Activated CD4-positive, CD25-positive, alpha-beta regulatory T cell treated with anti-CD3 and anti-CD28 coated beads, Interleukin-2, amount 50 U/mL, for 16 hours (primary cell): ENCODE measurements around the gene BRIP1.
"Not testable (repeated sequence)": the region's sequence is repeated elsewhere in the genome, so short reads cannot be mapped to it uniquely, and the experiment has no call there.

ENCODE experiments used
- DNase-seq: peaks from one replicate; pipeline ENCODE4 v3.0.0-alpha.2; 2020; ENCODE audit warnings: low read depth, low spot score

The BRIP1 gene

DNA sequence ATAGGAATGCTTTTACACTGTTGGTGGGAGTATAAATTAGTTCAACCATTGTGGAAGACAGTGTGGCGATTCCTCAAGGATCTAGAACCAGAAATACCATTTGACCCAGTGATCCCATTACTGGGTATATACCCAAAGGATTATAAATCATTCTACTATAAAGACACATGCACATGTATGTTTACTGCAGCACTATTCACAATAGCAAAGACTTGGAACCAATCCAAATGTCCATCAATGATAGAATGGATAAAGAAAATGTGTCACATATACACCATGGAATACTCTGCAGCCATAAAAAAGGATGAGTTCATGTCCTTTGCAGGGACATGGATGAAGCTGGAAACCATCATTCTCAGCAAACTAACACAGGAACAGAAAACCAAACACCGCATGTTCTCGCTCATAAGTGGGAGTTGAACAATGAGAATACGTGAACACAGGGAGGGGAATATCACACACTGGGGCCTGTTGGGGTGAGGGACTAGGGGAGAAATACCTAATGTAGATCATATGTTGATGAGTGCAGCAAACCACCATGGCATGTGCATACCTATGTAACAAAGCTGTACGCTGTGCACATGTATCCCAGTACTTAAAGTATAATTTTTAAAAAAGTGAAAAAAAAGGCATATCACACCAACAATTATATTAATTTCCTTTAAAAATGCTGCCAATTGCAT is 196.8 kb downstream of the BRIP1 start:
- DNase-seq, result not testable (repeated sequence)

DNA sequence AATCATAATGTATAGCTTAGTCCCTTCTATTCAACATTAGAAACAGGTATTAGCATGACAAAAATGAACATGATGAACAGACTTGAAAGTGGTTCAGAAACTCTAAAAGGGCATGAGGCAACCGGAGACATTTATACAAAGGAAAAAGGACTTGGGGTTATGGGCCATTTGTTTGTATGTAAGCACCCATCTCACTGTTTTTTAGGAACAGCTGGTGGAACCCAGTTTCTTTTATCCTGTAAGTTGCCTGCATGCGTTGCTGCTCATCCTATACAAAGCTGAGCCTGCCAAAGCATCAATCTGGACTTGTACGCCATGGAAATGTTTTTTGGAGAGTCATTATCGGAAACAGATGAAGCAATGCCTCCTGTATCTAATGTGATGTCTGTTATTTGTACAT is 200.0 kb downstream of the BRIP1 start:
- DNase-seq, result no peak

DNA sequence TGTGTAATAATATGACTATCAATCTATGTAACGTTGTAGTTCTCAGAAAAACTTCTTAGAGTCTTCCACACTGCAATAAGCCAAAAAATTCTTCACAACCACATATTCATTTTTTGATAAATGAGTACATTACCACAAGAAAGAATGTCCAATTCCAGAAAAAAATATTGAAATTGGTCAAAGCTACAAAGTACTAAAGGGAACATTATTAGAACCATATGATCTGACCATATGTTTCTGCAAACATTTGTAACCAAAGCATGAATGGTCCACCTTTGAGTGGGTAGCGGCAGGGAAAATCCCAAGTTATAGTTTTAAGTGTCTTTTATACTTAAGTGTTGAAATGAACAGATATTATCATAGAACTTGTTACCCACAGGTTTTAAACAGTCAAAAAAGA is 200.6 kb downstream of the BRIP1 start:
- DNase-seq, result no peak

DNA sequence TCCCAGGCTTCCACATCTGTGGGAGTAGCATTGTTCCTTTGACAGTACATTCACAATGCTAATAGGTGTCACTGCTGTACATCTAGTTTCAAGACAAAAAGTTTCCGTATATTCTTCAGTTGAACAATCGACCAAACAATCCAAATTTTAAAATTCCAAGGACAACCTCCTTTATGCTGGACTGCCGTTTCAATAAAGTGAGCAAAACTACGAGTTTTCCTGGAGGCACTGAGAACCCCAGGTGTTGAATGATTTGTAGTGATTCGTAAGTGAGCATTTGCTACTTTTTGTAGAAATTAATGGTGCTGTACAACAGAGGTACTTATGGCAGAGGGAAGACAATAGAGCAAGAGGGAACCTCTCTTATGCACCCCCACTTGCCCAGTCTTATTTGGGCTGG is 201.1 kb downstream of the BRIP1 start:
- DNase-seq, result no peak

DNA sequence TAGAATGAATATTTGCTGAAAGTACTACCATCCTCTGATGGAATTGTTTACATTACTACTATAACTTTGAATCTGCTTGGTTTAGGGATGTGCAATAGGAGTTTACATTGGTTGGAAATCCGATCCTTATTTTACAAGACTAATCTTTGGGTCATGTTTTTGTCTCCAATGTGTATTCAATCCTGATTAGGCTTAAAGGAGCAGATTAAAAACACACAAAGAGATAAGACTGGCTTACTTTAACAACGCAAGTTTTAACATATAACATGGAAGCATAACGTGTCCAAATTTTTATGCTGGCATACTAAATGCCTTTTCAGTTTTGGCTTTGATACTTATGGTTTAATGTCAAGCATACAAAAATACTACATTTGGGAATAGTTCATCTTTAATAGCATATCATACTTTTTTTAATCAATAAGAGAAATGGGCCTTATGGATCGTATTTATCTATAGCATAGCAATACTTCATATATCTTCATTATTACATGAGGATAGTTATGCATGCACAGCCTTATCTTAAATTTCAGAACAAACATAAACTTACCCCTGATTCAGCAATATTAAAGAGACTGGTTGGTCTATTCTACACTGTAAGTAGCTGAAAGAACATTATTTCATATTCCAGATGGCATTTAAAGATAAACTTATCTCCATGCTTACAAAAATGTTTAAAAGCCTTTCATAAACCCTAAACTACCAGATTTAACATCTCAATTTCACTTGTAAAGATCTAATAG is 202.4 kb downstream of the BRIP1 start:
- DNase-seq, result no peak

DNA sequence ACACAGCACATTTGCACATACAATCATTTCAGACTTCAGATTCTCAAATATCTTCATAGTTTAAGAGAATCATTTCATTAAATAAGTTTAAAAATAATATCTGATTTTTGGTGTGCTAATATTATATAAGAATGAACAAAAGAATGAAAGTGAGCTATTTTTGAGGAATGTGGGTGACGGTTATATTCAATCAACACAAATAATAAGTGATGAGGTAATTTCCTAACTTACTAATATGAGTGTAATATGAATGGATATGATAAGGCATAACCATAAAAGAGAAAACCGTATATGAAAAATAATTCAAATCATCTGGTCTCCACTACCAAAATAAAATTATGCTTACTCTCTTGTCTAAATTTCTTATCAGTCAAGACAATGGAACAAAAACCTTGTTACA is 203.9 kb downstream of the BRIP1 start:
- no peak for DNase-seq

DNA sequence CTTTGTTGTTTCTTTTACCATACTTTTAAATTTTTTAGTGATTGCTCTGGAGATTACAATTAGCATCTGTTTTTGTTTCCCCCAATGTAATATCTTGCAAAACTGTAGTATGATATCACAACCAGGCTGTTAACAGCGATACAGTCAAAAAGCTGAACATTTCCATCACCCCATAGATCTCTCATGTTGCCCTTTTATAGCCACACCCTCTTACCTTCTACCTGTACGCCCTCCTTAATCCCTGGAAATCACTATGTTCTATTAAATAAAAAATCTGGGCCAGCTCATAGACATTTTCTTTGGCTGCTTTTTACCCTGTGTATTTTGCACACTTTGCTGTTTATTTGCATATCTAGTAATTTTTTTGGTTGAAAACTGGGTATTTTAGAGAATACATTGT is 205.1 kb downstream of the BRIP1 start:
- no peak for DNase-seq

DNA sequence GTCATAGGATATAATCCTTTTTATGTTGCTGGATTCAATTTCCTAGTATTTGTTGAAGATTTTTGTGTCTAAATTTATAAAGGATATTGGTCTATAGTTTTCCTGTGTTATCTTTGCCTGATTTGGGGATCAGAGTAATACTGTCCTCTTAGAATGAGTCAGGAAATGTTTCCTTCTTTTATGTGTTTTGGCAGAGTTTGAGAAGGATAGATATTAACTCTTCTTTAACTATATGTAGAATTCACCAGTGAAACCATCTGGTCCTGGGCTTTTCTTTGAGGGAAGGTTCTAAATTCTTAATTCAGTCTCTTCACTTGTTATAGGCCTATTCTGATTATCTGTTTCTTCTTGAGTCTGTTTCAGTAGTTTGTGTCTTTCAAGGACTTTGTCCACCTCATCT is 206.0 kb downstream of the BRIP1 start:
- no peak for DNase-seq

DNA sequence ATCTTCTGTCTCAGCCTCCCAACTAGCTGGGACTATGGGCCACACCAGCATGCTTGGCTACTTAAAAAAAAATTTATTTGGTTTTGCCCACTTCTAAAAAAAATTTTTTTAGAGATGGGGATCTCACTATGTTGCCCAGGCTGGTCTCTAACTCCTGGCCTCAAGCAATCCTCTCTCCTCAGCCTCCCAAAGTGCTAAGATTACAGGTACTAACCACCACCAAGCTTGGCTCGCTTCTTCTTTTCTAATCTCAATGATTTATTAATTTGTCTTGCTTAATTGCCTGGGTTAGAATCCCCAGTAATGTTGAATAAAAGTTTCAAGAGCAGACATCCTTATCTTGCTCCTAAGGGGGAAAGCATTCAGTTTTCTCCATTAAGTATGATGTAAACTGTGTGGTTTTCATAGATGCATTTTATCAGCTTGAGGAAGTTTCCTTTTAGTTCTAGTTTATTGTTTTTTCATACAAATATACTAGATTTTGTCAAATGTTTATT is 206.6 kb downstream of the BRIP1 start:
- DNase-seq, result no peak

DNA sequence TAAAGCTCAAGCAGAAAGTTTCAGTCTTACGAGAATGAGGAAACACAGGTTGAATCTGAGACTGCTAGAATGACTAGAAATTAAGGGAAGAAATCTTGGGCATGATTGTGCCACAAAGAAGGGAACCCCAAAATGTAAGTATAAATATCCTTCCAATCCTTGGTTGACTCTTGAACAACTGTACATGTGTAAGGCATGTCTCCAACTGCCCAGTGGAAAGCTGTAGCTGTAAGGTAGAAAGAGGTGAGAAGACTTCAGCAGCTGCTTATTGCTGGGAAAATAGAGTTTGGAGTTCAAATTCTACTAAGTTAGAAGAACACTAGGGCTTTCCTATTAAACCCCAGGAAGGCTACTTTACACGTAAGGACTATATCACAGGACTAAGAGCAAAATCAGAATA is 212.6 kb downstream of the BRIP1 start:
- no peak for DNase-seq

DNA sequence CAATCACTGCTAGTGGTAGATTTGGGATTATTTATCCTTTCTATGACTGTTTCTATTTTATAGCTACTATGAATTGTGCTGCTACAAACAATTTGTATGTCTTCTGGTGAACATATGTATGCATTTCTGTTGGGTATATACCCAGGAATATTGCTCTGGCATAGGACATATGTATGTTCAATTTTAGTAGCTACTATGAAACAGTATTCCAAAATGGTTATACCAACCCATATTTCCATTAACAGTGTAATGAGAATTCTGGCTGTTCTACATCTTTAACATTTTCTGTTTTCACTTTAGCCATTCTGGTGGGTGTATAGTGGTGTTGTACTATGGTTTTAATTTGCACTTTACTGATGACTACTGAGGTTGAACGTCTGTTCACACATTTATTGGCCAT is 214.7 kb downstream of the BRIP1 start:
- DNase-seq, result no peak

DNA sequence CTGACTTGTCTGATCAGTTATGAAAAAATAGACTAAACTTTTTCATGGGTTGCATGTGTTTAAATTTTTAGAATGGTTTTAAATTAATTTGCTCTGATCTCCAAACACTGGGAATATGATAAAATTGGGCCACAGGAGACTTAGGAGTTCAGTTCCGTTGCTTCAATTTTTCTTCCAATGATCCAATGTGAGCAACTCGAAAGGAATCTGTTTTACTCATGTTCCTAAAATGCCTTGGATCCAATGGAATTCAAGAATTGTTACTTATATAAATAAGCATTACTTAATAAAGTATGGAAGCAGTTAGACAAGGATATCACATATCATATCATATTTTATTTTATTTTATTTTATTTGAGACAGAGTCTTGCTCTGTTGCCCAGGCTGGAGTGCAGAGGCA is 216.3 kb downstream of the BRIP1 start:
- DNase-seq, result no peak

DNA sequence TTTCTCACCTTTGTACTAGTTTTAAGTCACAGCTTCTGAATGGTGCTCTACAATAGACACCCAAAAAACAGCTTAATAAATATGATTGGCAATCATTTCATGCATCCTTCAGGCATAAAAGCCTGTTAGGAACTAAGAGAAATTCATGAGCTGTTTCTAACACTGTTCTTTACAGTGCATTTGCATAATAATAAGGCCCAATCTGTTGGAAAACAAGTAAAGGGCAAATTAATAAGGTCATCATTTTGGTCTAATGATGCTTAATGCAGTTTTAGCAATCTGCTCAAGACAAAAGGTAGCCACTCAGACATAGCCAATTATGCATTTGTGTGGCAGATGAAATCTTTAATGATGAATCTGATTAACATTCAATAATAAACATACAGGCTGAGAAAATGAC is 216.8 kb downstream of the BRIP1 start:
- no peak for DNase-seq

DNA sequence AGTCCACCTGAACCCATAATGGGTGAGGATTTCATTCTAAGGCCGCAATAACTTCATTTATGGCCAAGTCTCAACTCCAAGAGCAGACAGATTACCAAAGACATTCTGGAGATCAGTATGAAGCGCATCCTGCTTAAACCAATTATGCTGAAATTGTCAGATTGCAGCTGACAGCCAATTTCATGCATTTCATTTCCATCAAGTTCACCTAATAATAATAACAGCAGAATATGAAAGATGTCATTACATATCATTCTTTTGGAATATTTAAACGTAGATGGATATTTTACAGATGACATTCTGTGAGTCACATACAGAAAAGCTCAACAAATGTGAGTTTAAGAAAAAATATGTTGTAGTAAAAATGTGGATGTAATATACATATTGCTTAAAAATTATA is 217.4 kb downstream of the BRIP1 start:
- DNase-seq, result no peak

DNA sequence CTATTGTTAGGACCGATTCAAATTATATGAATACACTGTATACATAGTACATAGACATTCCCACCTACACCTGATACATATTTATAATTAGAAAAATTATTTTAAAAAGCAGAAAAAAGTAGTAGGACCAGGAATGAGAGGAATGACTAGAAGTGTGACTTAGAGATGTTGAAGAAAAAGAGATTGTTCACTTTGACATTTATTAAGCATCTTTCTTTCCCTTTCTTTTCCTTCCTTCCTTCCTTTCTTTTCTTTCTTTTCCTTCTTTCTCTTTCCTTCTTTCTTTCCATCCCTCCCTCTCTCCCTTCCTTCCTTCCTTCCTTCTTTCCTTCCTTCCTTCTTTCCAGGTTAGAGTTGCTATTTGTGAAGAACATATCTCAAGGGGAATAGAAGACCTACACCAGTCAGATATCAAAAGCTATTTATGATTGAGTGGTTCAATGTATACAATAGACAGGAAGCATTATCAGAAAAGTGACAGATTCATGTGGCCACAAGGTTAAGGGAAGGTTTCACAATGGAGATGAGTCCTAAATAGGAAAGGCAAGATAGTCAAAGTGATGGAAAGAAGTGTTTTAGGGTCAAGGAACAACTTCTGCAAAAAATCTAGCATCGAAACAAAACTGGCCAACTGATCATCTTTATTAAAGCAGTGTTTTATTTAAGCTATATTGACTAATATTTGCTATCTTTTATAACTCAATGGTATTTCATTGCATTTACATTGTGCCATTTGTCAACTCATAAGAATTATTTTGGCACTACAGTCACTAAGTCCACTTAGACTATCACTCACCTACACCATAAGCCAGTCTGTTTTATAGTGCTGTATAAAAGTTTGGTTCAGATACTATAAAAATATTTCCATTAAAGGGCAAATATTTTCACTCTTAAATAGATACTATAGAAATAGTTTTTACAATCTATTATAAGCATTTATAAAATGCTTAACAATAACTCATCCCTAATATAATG is 218.2 kb downstream of the BRIP1 start:
- no peak for DNase-seq

DNA sequence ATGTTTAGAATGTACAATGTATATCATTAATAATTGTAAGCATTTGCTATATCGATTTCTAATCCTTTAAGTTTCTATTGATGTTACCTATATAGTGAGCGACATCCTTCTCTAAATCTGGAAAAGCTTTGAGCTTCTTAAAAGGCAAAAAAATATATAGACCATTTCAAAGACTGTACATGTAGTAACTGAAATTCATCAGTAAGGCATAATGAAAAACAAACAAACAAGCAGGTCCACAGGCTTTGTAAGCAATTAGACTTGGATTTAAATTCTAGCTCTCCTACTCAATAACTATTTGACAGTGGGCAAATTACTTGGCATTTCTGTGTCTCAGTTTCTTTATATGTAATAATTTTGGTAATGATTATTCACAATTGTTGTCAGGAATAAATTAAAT is 220.6 kb downstream of the BRIP1 start:
- no peak for DNase-seq

DNA sequence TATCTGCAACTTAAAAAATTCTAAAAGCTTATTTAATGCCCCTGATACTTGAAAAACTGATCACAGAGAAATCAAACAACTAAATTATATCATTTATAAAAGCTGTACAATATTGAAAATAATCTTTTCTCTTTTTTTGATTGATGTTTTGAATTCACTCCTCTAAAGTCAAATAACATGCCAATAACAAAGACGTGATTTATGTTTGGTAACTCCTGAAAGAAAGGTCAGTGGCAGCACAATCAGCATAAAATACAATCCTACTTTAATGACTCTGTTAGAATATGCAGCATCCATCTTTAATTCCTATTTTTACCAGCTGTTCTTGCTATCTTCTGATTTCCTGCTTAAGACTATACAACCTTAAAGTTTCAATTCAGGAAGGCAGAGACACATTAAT is 221.6 kb downstream of the BRIP1 start:
- DNase-seq, result no peak

DNA sequence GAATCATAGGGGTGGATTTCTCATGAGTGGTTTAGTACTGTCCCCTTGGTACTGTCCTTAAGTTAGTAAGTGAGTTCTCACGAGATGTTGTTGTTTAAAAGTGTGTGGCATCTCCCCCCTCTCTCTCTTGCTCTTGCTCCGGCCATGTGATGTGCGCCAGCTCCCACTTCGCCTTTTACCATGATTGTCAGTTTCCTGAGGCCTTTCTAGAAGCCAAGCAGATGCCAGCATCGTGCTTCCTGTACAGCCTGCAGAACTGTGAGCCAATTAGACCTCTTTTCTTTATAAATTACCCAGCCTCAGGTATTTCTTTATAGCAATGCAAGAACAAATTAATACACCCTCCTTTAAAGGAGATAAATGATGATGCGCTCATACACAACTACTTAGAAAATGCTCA is 222.2 kb downstream of the BRIP1 start:
- no peak for DNase-seq

DNA sequence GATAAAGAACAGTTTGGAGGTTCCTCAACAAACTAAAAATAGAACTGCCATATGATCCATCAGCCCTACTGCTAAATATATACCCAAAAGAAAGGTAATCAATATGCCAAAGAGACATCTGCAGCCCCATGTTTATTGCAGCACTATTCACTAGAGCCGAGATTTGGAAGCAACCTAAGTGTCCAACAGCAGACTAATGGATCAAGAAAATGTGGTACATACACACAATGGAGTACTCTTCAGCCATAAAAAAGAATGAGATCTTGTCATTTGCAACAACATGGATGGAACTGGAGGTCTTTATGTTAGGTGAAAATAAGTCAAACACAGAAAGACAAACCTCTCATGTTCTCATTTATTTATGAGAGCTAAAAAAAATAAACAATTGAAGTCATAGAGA is 223.5 kb downstream of the BRIP1 start:
- DNase-seq, result no peak

DNA sequence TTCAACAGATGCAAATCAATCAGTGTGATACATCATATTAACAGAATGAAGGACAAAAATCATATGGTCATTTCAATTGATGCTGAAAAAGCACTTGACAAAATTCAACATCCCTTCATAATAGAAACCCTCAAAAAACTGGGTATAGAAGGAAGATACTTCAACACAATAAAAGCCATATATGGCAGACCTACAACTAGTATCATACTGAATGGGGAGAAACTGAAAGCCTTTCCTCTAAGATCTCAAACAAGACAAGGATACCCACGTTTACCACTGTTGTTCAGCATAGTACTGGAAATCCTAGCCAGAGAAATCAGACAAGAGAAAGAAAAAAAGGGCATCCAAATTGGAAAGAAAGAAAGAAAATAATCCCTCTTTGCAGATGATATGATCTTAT is 225.2 kb downstream of the BRIP1 start:
- no peak for DNase-seq

DNA sequence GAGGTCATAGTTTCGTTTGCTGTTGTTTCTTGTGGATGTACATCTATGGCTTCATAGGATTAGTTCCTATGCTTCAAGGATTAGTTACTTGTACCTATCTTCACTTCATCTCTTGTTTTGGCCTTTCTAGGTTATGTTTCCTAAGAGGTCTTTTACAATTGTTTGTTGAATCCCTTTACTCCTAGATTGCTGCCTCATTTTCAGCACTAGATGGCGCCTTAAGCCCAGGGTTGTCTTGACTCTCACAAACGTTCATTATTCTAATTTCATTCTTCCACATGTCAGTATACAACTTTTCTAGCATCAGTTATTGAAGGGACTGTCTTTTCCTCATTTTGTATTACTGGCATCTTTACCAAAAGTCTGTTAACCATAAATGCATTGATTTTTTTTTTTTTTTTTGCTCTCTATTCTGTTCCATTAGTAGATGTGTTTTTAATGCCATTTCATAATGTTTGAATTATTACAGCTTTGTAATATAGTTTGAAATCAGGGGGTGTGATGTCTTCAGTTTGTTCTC is 227.4 kb downstream of the BRIP1 start:
- DNase-seq, result peak; percentile 30

DNA sequence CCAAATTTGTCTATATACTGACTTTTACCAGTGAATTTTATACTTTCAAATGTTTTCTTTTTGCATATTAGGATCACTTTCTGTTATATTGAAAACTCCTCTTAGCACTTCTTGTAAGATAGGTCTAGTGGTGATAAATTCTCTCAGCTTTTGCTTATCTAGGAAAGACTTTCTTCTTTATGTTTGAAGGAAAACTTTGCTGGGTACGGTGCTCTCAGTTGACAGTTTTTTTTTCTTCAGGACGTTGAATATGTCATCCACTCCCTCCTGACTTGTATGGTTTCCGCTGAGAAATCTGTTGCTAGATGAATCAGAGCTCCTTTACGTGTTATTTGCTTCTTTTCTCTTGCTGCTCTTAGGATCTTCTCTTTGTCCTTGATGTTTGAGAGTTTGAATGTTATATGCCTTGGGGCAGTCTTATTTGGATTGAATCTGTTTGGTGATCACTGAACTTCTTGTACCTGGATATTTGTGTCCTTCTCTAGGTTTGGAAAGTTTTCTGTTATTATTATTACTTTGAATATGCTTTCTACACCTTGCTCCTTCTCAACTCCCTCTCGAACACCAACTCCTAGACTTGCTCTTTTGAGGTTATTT is 228.3 kb downstream of the BRIP1 start:
- DNase-seq, result no peak
